Measurements from ENCODE around the gene PTPRN2. TPM values are rescaled to one million over a fixed set of nuclear protein-coding genes. Genes with fewer than 3 reads are reported as not detected.

Gene PTPRN2
- total RNA-seq, 1 experiment from 2014 or later, result 1.1 TPM

DNA sequence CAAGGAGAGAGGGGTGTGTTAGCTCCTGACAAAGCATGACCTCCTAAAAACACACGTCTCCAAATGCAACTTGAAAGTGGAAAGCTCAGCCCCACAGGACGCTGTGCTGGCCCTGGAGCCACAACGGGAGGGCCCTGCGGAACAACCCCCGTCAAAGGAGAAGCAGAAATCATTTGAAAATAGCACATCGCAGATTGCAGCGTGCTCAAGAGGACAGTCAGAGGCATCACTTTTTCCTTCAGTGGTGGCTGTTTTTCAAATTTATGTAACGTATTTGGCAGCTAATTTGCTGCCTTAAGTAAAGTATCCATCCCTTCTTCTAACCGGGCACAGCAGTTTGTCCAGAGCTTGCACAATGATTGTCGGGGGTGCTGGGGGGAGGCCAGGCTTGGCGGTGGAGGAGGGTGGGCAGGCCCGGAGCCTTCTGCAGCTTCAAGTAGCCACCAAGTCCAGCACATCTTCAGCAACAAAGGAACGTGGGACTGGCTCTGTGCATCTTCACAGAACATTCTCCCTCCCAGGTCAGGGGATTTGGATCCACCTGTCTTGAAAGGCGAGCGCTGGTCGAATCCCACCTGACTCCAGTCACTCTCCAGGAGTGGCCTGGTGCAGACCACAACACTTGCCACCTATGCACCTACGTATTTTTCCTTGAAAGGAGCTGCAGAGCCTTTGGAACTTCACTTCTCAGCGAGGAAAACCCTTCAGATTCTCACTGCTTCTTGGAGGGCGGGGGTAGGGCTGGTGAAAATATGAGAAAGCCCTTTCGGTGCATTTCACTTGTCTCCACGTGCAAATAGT lies 904.5 kb downstream of the PTPRN2 start:
- ATAC-seq, result no peak
- Histone ChIP-seq H3K27me3 (ENCODE audit: control insufficient read depth, insufficient read depth, low read length) (no peaks in the 10 kb centered on the region), H3K4me3 (ENCODE audit: low read depth in 2 of 2, low read length in 2 of 2) (no peak overlapping the region), H3K4me1 (ENCODE audit: control insufficient read depth, insufficient read depth, low read length) (no peaks in the 10 kb centered on the region), H3K27ac (ENCODE audit: low read length) (no peak overlapping the region), H3K36me3 (ENCODE audit: control insufficient read depth, insufficient read depth, low read length) (no peaks in the 10 kb centered on the region), H3K9me3 (ENCODE audit: control insufficient read depth, insufficient read depth, low read depth, low read length) (no peaks in the 10 kb centered on the region)
- DNase-seq (ENCODE audit: low read depth, low spot score), result no peak
- in situ Hi-C loops (cut with HindIII; ENCODE audit: low pct_unique_long_range_greater_than_20kb, low sequenced_read_pairs), result no loop called here
- intact Hi-C loops (cut with micrococcal nuclease; ENCODE audit: unreplicated experiment), result no loop called here
- POLR2A ChIA-PET, result no interaction called here
- TF ChIP-seq REST (IDR thresholded peaks at IDR 0.05; ENCODE audit: insufficient read depth in 1 of 2, low read depth in 2 of 2, low read length in 1 of 2) (no peak), SIN3A (IDR thresholded peaks at IDR 0.05; ENCODE audit: borderline replicate concordance, insufficient read depth, low read depth, low read length) (no peak), POLR2AphosphoS5 (IDR thresholded peaks at IDR 0.05; ENCODE audit: low read depth, low read length) (no peak), TCF7L2 (IDR thresholded peaks at IDR 0.05; ENCODE audit: low read depth, low read length) (no peak)
- TF ChIP-seq, protein P1, sequence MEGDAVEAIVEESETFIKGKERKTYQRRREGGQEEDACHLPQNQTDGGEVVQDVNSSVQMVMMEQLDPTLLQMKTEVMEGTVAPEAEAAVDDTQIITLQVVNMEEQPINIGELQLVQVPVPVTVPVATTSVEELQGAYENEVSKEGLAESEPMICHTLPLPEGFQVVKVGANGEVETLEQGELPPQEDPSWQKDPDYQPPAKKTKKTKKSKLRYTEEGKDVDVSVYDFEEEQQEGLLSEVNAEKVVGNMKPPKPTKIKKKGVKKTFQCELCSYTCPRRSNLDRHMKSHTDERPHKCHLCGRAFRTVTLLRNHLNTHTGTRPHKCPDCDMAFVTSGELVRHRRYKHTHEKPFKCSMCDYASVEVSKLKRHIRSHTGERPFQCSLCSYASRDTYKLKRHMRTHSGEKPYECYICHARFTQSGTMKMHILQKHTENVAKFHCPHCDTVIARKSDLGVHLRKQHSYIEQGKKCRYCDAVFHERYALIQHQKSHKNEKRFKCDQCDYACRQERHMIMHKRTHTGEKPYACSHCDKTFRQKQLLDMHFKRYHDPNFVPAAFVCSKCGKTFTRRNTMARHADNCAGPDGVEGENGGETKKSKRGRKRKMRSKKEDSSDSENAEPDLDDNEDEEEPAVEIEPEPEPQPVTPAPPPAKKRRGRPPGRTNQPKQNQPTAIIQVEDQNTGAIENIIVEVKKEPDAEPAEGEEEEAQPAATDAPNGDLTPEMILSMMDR (IDR thresholded peaks at IDR 0.05), result no peak
- no TSS peak for BruUV-seq (replicated peaks)
- CTCF ChIA-PET, result no interaction called here

- Histone ChIP-seq H3K9me3 (ENCODE audit: control insufficient read depth, insufficient read depth, low read depth, low read length) (no peaks in the 10 kb centered on the region), H3K27me3 (ENCODE audit: control insufficient read depth, insufficient read depth, low read length) (no peaks in the 10 kb centered on the region), H3K4me3 (ENCODE audit: low read depth in 2 of 2, low read length in 2 of 2) (no peak overlapping the region), H3K36me3 (ENCODE audit: control insufficient read depth, insufficient read depth, low read length) (no peaks in the 10 kb centered on the region), H3K4me1 (ENCODE audit: control insufficient read depth, insufficient read depth, low read length) (peaks cover 2% of the 10 kb centered on the region; the same call in 1 of the 2 replicates), H3K27ac (ENCODE audit: low read length) (no peak overlapping the region)
- BruUV-seq (replicated peaks), result no TSS peak
- ATAC-seq (no peak), DNase-seq (ENCODE audit: low read depth, low spot score) (no peak)
- in situ Hi-C loops (cut with HindIII; ENCODE audit: low pct_unique_long_range_greater_than_20kb, low sequenced_read_pairs) (no loop called here), intact Hi-C loops (cut with micrococcal nuclease; ENCODE audit: unreplicated experiment) (no loop called here)
- ChIA-PET POLR2A (no interaction called here), CTCF (no interaction called here)
- TF ChIP-seq POLR2AphosphoS5 (IDR thresholded peaks at IDR 0.05; ENCODE audit: low read depth, low read length), result no peak
- TF ChIP-seq SIN3A (IDR thresholded peaks at IDR 0.05; ENCODE audit: borderline replicate concordance, insufficient read depth, low read depth, low read length), result no peak
- no peak for TF ChIP-seq TCF7L2 (IDR thresholded peaks at IDR 0.05; ENCODE audit: low read depth, low read length)
- no peak for TF ChIP-seq REST (IDR thresholded peaks at IDR 0.05; ENCODE audit: insufficient read depth in 1 of 2, low read depth in 2 of 2, low read length in 1 of 2)
- TF ChIP-seq, protein P1 (IDR thresholded peaks at IDR 0.05), result no peak
Measured at GRCh38 chr7:157682064-157682945, 905.3 kb downstream of the PTPRN2 start.
